Esophagus muscularis mucosa (tissue), 3 donors: Measurements from ENCODE around the gene NT5C3A.

Source experiments
- POLR2A ChIP-seq: fragments of 450-650 bp; IDR thresholded peaks from one replicate; pipeline ENCODE4 v1.6.1; 2017; ENCODE audit warnings: antibody characterized with exemption, moderate library complexity, mild to moderate bottlenecking, low read depth
- TF ChIP-seq, protein P1 (sequence below), 3 experiments: fragments of 200-600 bp in 2 of 3; fragments of 450-650 bp in 1 of 3; sonication (generic) in 2 of 3; IDR thresholded peaks; one replicate each; pipeline ENCODE4 v1.5.1; 2017 to 2019; ENCODE audit warnings: antibody characterized with exemption in 3 of 3, mild to moderate bottlenecking in 2 of 3, moderate library complexity in 1 of 3

DNA sequence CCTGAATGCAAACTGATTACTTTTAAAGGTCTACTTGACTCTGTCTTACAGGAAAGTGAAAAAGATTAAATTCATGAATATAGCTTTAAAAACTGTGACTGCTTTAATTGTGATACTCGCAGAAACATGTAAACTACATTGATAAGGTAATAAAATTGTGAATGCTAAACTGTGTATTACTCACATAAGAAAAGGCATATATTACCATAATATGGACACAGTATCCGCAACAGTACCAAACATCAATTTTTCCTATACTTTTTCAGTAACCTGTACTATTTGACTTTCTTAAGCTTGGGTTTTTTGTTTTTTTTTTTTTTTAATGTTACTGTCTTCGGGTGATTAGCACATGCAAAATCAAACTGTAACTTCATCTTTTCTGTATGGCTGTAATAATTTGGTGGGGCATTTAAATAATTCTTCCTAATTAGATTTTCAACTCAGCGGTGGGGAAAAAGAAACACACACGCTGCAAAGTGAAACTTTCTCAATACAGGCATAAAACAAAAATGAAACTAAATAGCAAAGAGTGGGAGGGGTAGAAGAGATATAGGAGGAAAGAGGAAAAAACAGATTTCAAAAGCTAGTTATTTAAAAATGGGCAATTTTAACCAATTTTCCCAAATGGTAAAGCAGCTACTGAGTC is 23.2 kb downstream of the NT5C3A start:
- no peak for TF ChIP-seq POLR2A
- TF ChIP-seq, protein P1, sequence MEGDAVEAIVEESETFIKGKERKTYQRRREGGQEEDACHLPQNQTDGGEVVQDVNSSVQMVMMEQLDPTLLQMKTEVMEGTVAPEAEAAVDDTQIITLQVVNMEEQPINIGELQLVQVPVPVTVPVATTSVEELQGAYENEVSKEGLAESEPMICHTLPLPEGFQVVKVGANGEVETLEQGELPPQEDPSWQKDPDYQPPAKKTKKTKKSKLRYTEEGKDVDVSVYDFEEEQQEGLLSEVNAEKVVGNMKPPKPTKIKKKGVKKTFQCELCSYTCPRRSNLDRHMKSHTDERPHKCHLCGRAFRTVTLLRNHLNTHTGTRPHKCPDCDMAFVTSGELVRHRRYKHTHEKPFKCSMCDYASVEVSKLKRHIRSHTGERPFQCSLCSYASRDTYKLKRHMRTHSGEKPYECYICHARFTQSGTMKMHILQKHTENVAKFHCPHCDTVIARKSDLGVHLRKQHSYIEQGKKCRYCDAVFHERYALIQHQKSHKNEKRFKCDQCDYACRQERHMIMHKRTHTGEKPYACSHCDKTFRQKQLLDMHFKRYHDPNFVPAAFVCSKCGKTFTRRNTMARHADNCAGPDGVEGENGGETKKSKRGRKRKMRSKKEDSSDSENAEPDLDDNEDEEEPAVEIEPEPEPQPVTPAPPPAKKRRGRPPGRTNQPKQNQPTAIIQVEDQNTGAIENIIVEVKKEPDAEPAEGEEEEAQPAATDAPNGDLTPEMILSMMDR (IDR thresholded peaks at IDR 0.05): no peak
